Psoas muscle (tissue), 8 donors: Measurements from ENCODE around the gene ASIC4. TPM values are rescaled to one million over a fixed set of nuclear protein-coding genes. Genes with fewer than 3 reads are reported as not detected.

ENCODE experiments used
- ATAC-seq, 4 donors: fragments of 200-7000 bp; cut with Tn5 transposase; one replicate each; pipeline ENCODE4 v1.9.1; 2020; ENCODE audit warnings: moderate library complexity in 3 of 4, mild to moderate bottlenecking in 2 of 4
- DNase-seq, 2 donors: peaks; one replicate each; pipeline ENCODE4 v3.0.0-alpha.2; 2020
- H3K27ac ChIP-seq: fragments of 200-600 bp; one replicate; pipeline ENCODE4 v1.8.0; 2022
- H3K27me3 ChIP-seq, 3 donors: fragments of 200-600 bp in 1 of 3; one replicate each; pipeline versions ENCODE4 v1.6.1 to v1.8.0; 2013 to 2022; ENCODE audit warnings: low read length in 2 of 3, mild to moderate bottlenecking in 2 of 3, moderate library complexity in 1 of 3; ENCODE audit not compliant: insufficient read depth in 3 of 3
- H3K36me3 ChIP-seq, 2 donors: fragments of 200-600 bp in 1 of 2; one replicate each; pipeline versions ENCODE4 v1.6.1 to v1.8.0; 2013 to 2022; ENCODE audit warnings: low read depth in 1 of 2, mild to moderate bottlenecking in 1 of 2, moderate library complexity in 1 of 2; ENCODE audit not compliant: insufficient read depth in 1 of 2
- H3K4me1 ChIP-seq: fragments of 200-600 bp; one replicate; pipeline ENCODE4 v1.8.0; 2022
- H3K4me3 ChIP-seq: fragments of 200-600 bp; one replicate; pipeline ENCODE4 v1.8.0; 2022; ENCODE audit warnings: mild to moderate bottlenecking
- H3K9me3 ChIP-seq: fragments of 200-600 bp; one replicate; pipeline ENCODE4 v1.8.0; 2022
- CTCF ChIP-seq: fragments of 200-600 bp; IDR thresholded peaks from one replicate; pipeline ENCODE4 v1.8.0; 2022; ENCODE audit warnings: antibody characterized with exemption
- WGBS, 3 donors: extraction: QIAGEN DNeasy Blood & Tissue Kit; methylation state at CpG; one replicate each; pipeline versions ENCODE4 v1.1.6 to v1.1.7; 2013; 5-methylcytosine and 5-hydroxymethylcytosine counted together
- intact Hi-C, 2 donors: fragments of 100-400 bp; cut with DNase I; formaldehyde crosslinking; loops; one replicate each; pipeline versions ENCODE4 v1.11.0 to v1.14.2; 2022
- polyA plus RNA-seq, 3 donors: library from polyadenylated mRNA; stranded (reverse); fragments of 200-250 nt; gene quantifications; one replicate each; pipeline ENCODE4 v1.2.3, GENCODE V29; 2013
- total RNA-seq, 4 donors: library from RNA; stranded (reverse); fragmentation: NEBNext Ultra II Directional in 2 of 4; extraction: Animal tissue kit (Norgen Biotek cat#: 25700) in 2 of 4; gene quantifications; one replicate each; pipeline versions ENCODE4 v1.2.1 to v1.2.4, GENCODE V29; 2021 to 2023
- donor health status: healthy with polysubstance abuse.
- donor health status: DM: no; HTN: no; CAD: no; lungs with moderate emphysema.
- donor health status: Bipolar disorder and iron deficiency.
- donor health status: healthy.
- donor health status: DM: yes; HTN: yes; CAD: no.
- donor health status: DM: no; HTN: no; CAD: no.
- donor health status: DM: no; HTN: no; CAD: no.
- donor health status: DM: yes; HTN: yes; CAD: no.

ASIC4 gene
- total and polyA plus RNA-seq, 7 donors: 0.03 to 0.34 (median 0.26) TPM; not detected in 3

GRCh38 chr2:219573166-219573565, 58.9 kb downstream of the ASIC4 start:
- no peaks in the 10 kb centered on the region for H3K27me3 ChIP-seq
- no peak for DNase-seq
- TF ChIP-seq CTCF: no peak
- H3K4me3 ChIP-seq: no peak overlapping the region
- H3K9me3 ChIP-seq: no peaks in the 10 kb centered on the region
- peaks cover 0 to 6% of the 10 kb centered on the region in 2 donors for H3K36me3 ChIP-seq
- ATAC-seq: no peak
- intact Hi-C loops: no loop called here
- H3K27ac ChIP-seq: no peak overlapping the region
- 81 to 91% (median 85%) methylated on average over 5 of the region's 5 CpGs for WGBS, 3 donors
- H3K4me1 ChIP-seq: peaks cover 9% of the 10 kb centered on the region

- no peaks in the 10 kb centered on the region for H3K27me3 ChIP-seq
- WGBS, 3 donors: 65 to 81% (median 71%) methylated on average over 19 to 22 of the region's 22 CpGs
- ATAC-seq: no peak
- H3K27ac ChIP-seq: no peak overlapping the region
- no peak overlapping the region for H3K4me3 ChIP-seq
- intact Hi-C loops: no loop called here
- H3K4me1 ChIP-seq: peaks cover 5% of the 10 kb centered on the region
- no peak for TF ChIP-seq CTCF
- no peak for DNase-seq
- H3K9me3 ChIP-seq: no peaks in the 10 kb centered on the region
- H3K36me3 ChIP-seq: no peaks in the 10 kb centered on the region
These were observed 60.4 kb downstream of the ASIC4 start for GRCh38 chr2:219574484-219575311.

GRCh38 chr2:219575566-219576504, 61.6 kb downstream of the ASIC4 start:
- 77 to 88% (median 86%) methylated on average over 6 of the region's 6 CpGs for WGBS, 3 donors
- DNase-seq: no peak
- no peaks in the 10 kb centered on the region for H3K9me3 ChIP-seq

More at GRCh38 chr2:219575566-219576504, 61.6 kb downstream of the ASIC4 start:
- intact Hi-C loops: no loop called here
- no peak overlapping the region for H3K4me3 ChIP-seq
- no peak overlapping the region for H3K27ac ChIP-seq
- H3K27me3 ChIP-seq: no peaks in the 10 kb centered on the region
- no peaks in the 10 kb centered on the region for H3K4me1 ChIP-seq
- no peak for TF ChIP-seq CTCF
- H3K36me3 ChIP-seq: no peaks in the 10 kb centered on the region
- no peak for ATAC-seq
